ENCODE measurements around the gene INPP5A.
A peak's percentile ranks its signal among the peaks of the same experiment; 100 is the strongest.
"Not testable (repeated sequence)": the region's sequence is repeated elsewhere in the genome, so short reads cannot be mapped to it uniquely, and the experiment has no call there.

INPP5A gene

GRCh38 chr10:132704008-132704814 lies 166.6 kb downstream of the INPP5A start:
- no peak for DNase-seq (ENCODE audit: low read depth, low spot score)

GRCh38 chr10:132704815-132705064 lies 167.2 kb downstream of the INPP5A start:
- not testable (repeated sequence) for DNase-seq (ENCODE audit: low read depth, low spot score)

GRCh38 chr10:132705173-132705572 lies 167.6 kb downstream of the INPP5A start:
- DNase-seq (ENCODE audit: low read depth, low spot score) = peak; percentile 62

GRCh38 chr10:132705943-132706342 lies 168.4 kb downstream of the INPP5A start:
- no peak for DNase-seq (ENCODE audit: low read depth, low spot score)

GRCh38 chr10:132706701-132707100 lies 169.1 kb downstream of the INPP5A start:
- DNase-seq (ENCODE audit: low read depth, low spot score) = no peak

GRCh38 chr10:132707121-132707775 lies 169.7 kb downstream of the INPP5A start:
- DNase-seq (ENCODE audit: low read depth, low spot score) = no peak

- no peak for DNase-seq (ENCODE audit: low read depth, low spot score)
These were observed 170.2 kb downstream of the INPP5A start for GRCh38 chr10:132707776-132708171.

- DNase-seq (ENCODE audit: low read depth, low spot score) = no peak
These were observed 170.9 kb downstream of the INPP5A start for GRCh38 chr10:132708441-132708840.

- no peak for DNase-seq (ENCODE audit: low read depth, low spot score)
These were observed 171.3 kb downstream of the INPP5A start for GRCh38 chr10:132708936-132709335.

GRCh38 chr10:132709471-132709951 lies 171.9 kb downstream of the INPP5A start:
- no peak for DNase-seq (ENCODE audit: low read depth, low spot score)

GRCh38 chr10:132710036-132710686 lies 172.6 kb downstream of the INPP5A start:
- no peak for DNase-seq (ENCODE audit: low read depth, low spot score)

- no peak for DNase-seq (ENCODE audit: low read depth, low spot score)
These were observed 173.4 kb downstream of the INPP5A start for GRCh38 chr10:132710746-132711612.

GRCh38 chr10:132711613-132712121 lies 174.1 kb downstream of the INPP5A start:
- DNase-seq (ENCODE audit: low read depth, low spot score) = no peak

GRCh38 chr10:132712291-132712690 lies 174.7 kb downstream of the INPP5A start:
- DNase-seq (ENCODE audit: low read depth, low spot score) = no peak

- no peak for DNase-seq (ENCODE audit: low read depth, low spot score)
These were observed 175.2 kb downstream of the INPP5A start for GRCh38 chr10:132712743-132713142.

GRCh38 chr10:132713421-132714095 lies 176.0 kb downstream of the INPP5A start:
- peak; percentile 58 for DNase-seq (ENCODE audit: low read depth, low spot score)

GRCh38 chr10:132714096-132714985 lies 176.8 kb downstream of the INPP5A start:
- peak; percentile 94 for DNase-seq (ENCODE audit: low read depth, low spot score)

GRCh38 chr10:132714986-132715775 lies 177.6 kb downstream of the INPP5A start:
- peak; percentile 69 for DNase-seq (ENCODE audit: low read depth, low spot score)
